ENCODE measurements around the gene CPS1. TPM values are rescaled to one million over a fixed set of nuclear protein-coding genes. Genes with fewer than 3 reads are reported as not detected.

CPS1 gene
- 2.8 TPM for total RNA-seq

- no peak for DNase-seq
These were observed at the start of gene CPS1 for GRCh38 chr2:210556329-210556980. TSS of gene CPS1 (plus strand) at chr2:210556599. CDS start at chr2:210556734, 135 bp downstream.

DNA sequence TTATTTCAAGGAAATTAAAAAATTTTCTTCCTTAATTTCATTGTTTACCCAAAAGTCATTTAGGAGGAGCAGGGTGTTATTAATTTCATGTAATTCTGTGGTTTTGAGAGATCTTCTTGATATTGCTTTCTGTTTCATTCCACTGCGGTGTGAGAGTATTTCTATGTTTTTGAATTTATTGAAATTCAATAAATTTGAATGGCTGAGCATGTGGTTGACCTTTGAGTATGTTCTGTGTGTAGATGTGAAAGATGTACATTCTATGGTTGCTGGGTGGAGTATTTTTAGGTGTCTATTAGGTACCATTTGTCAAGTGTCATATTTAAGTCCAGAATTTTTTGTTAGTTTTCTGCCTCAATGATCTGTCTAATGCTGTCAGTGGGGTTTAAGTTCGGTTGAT, 40.5 kb upstream of the CPS1 start:
- no peak for DNase-seq

- DNase-seq: no peak
These were observed 39.1 kb upstream of the CPS1 start for GRCh38 chr2:210517264-210517663.

DNA sequence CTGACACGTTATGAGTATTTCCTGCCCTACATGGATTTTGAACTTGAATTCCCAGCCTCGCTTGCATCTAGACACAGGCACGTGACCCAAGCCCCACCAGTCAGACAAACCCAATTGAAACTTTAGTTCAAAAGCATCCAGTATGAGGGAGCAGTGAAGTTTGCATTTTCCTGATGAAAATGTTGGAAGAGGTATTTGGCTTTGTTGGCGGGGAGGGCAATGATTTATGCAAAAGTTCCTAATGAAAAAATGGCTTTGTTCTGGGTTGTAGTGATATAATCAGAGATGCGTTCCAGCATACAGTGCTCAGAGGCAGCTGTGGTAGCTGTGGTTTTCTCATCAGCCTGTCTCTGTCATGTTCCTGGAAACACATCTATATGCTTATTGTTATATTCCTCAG, 36.8 kb upstream of the CPS1 start:
- no peak for DNase-seq

GRCh38 chr2:210522399-210522798, 34.0 kb upstream of the CPS1 start:
- DNase-seq: no peak

GRCh38 chr2:210523650-210524289, 32.6 kb upstream of the CPS1 start:
- DNase-seq: no peak

DNA sequence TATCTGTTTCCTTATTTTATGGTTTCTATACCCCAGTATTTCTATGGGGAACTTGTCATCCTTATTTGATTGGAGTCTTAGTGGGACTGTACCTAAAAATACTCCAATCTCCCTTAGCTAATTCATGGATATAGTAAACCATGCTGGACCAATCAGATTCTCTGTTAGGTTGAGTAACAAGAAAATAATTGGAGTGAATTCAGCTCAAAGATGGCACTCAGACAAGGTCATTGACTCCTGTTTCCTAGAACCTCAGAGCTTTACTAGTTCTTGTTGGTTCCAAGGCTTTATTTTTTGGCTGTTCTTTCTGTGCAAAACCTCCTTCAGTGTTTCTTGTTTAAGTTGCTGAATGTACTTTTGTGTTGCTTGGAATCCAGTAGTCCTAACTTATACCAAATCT, 31.9 kb upstream of the CPS1 start:
- DNase-seq: no peak

- no peak for DNase-seq
These were observed 29.1 kb upstream of the CPS1 start for GRCh38 chr2:210527286-210527685.

- no peak for DNase-seq
These were observed 27.7 kb upstream of the CPS1 start for GRCh38 chr2:210528716-210529115.

DNA sequence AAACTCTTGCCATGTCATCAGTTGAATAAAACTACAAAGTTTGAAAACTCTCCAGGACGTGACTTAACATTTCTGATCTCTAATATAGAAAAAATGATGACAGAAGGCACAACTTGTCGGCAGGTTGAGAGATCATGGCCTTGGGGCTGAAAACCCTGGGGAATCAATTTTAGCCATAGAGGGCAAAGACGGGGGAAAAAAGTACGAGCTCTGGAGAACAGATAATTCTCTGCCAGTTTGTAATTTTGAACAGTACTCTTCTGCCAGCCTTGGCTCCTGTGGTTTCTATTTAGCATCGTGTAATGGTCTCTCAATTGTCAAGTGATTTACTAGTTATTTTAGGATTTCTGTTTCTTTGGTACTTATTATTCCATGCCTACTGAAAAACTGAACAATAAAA, 25.3 kb upstream of the CPS1 start:
- DNase-seq: no peak

GRCh38 chr2:210531482-210531881, 24.9 kb upstream of the CPS1 start:
- no peak for DNase-seq

DNA sequence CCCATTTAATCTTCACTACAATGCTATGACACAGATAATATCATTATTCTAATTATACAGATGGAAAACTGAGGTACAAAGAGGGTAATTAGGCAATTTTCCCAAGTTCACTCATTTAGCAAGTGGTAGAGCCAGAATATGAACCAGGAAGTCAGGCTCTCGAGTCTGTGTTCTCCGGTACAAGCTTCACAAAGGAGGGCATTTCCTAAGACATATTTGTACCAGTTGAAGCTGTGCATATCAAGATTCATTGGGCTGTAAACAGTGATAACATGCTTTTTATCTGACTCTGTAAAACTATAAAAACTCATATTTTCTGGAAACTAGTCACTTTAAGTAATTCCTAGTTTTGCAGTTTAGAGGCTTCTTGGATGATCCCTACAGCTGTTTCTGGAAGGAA, 23.0 kb upstream of the CPS1 start:
- no peak for DNase-seq

- DNase-seq: no peak
These were observed 21.5 kb upstream of the CPS1 start for GRCh38 chr2:210534879-210535278.

- no peak for DNase-seq
These were observed 19.3 kb upstream of the CPS1 start for GRCh38 chr2:210536973-210537650.

GRCh38 chr2:210539035-210539434, 17.4 kb upstream of the CPS1 start:
- no peak for DNase-seq

- DNase-seq: no peak
These were observed 16.6 kb upstream of the CPS1 start for GRCh38 chr2:210539578-210540416.

DNA sequence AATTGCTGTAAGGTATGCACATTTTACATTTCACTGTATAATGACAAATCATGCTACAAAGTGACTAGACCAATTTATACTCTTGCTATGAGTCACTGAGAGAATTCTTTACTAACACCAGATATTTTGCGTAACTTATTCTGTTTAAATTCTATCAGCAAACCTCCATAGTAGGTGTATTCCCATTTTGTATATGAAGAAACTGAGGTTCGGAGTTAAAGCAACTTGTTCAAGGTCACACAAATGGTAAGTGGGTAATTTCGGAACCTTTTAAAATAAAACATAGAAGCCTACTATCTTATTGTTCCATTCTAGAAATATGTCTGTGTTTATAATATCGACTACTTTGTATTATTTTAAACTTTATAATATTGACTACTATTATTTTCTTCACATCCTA, 15.9 kb upstream of the CPS1 start:
- DNase-seq: no peak

DNA sequence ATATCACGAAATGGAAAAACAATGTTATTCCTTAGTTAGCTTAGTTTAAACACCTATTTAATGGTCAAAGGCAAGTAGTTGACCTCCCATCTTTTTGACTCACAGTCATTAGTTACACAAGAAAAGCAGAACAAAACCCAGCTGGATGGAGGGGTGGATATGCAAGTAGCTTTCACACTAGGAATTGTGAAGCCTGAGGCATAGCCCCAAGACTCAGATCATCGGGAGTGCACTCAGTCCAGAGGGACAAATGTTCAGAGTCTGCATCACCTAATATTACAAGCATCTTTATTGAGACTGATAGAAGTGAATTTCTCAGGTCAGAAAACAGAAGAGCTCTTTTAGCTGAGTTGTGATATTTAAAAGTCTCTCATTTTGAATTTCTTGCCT, 15.5 kb upstream of the CPS1 start:
- no peak for DNase-seq

- peak; percentile 30 for DNase-seq
These were observed 15.0 kb upstream of the CPS1 start for GRCh38 chr2:210541290-210541902.

DNA sequence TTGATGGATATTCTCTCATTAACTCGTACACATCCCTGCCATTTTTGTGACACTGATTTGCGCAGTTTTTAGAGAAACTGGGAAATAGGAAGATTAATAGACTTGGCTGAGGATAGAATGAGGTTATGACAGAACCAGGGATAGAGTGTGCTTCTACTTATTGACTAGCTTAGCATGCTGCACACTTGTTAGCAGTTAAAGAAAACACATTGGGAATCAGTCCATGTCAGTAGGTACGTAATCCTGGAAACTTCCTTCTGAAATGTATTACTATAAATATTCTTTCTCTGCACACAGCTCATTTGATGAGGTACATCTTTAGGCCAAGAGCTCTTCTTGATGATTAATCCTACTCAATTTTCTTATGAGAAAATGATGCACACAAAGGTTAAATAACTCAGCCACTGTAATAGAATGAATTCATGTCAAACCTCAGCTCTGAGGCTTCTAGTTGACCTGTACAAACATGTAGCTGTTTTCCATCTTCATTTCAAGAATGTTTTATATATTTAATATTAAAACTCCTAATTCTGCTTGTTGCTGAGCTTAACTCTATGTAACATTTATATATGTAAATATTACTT, 12.3 kb upstream of the CPS1 start:
- DNase-seq: no peak

DNA sequence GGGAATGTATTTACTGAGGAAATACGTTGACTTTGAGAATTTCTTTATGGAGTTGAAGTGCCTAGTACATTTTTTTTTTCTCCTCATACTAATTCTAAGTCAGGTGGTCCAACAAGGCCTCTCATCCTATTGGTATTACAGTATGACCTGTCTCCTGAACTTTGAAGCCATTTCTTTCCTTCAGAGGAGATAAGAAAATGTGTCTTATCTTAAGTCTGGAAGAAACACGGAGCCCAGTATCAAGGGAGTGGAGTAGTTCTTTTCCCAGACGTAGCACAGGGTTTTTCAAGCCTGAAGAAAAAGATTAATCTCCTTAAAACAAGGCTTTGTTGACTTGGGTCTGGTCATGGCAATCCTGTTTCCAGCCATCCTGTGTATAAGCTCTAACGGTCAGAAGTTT, 11.6 kb upstream of the CPS1 start:
- DNase-seq: no peak
